ENCODE measurements around the gene KIFC3.
A peak's percentile ranks its signal among the peaks of the same experiment; 100 is the strongest.

The KIFC3 gene

DNA sequence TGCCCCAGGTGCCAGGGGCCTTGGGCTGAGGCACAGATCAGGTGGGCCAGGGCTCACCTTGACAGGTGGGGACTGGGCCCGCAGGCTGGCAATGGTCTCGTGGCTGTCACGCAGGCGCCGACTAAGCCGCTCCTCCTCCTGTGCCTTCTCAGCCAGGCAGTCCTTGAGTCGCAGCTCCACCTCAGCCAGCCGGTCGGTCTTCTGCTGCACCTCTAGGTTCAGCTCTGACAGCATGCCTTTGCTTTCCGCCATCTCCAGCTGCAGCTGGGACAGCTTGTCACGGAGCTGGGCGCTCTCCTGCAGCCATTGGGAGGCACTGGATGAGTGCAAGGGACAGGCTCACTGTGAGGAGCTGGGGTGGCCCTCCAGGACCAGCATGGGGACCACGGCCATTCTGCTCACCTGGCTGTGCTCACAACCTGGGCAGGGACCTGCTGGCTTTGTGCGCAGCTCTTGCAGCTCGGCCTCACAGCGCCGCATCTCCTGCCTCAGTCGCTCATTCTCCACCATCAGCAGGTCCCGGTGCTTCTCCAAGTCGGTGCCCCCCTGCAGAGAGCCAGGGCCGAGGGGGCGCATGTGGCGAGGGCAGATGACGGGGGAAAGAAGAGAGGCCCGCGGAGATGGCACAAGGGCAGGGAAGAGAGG, 31.0 kb downstream of the KIFC3 start:
- DNase-seq (ENCODE audit: insufficient read length, low spot score) (no peak), FAIRE-seq (no peak)

DNA sequence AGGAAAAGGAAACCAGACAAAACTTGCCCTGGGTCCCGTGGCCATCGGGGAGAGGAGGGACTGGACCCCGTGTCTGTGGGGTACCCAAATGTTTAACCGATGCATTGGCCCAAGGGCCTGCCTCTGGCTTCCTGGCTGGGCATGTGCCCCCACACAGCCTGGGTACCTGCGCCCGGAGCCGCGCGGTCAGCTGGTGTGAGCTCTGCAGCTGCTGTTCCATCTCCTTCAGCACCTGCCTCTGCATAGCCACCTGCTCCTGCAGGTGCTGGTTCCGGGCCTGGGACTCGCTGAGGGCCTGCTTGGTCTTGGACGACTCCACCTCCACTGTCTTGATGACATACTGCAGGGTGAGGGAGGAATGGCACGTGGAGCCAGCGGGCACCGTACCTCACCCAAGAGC, 31.9 kb downstream of the KIFC3 start:
- DNase-seq (ENCODE audit: insufficient read length, low spot score), result no peak
- no peak for FAIRE-seq

DNA sequence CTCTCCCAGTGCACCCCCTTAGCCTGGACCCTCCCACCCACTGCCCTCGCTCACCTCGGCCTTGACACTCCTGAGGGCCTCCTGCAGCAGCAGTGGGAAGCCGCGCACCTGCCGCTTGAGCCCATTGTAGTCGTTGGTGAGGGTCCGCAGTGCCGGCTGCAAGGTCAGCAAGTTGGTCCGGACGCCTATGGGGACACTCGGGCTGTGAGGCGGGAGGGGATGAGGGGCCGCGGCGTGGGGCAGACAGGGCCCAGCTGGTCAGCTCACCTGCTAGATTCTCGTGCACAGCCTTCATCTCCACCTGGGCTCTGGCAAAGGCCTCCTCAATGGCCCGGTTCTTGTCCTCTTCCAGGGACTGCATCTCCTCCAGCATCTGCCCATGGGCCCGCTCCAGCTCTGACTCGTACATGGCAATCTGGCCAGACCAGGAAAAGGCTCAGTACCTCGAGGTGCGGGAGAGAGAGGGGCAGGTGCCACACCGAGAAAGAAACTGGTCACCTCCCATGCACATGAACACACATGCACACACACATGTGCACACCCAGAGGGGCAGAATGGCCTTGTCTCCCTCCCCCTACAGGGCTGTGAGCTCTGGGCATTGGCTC, 32.6 kb downstream of the KIFC3 start:
- DNase-seq (ENCODE audit: insufficient read length, low spot score), result no peak
- no peak for FAIRE-seq

DNA sequence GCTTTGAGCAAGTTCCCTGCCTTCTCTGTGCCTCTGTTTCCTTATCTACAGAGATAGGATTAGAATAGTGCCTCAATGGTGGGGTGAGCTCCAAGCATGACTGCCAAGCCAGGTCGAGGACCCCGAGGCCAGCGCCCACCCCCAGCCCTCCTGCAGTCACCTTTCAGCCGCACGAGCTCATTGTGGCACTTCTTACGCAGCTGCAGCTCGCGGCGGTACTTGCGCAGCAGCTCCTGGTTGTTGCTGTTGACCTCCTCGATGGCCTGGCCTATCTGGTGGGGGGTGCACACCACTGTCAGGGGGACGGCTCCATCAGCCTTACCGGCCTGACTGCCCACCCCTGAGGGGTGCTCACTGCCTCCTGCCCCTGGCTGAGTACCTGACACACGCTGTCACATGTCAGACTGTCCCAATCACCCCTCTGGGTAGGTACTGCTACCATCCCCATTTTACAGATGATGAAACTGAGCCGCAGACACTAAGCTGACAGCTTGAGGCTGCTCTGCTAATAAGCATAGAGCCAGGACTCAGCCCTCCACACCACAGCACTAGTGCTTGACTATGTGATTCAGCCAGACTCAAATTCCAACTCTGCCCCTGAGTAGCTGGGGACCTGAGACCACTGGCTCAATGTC, 35.5 kb downstream of the KIFC3 start:
- DNase-seq (ENCODE audit: insufficient read length, low spot score) (no peak), FAIRE-seq (peak; percentile 69)

DNA sequence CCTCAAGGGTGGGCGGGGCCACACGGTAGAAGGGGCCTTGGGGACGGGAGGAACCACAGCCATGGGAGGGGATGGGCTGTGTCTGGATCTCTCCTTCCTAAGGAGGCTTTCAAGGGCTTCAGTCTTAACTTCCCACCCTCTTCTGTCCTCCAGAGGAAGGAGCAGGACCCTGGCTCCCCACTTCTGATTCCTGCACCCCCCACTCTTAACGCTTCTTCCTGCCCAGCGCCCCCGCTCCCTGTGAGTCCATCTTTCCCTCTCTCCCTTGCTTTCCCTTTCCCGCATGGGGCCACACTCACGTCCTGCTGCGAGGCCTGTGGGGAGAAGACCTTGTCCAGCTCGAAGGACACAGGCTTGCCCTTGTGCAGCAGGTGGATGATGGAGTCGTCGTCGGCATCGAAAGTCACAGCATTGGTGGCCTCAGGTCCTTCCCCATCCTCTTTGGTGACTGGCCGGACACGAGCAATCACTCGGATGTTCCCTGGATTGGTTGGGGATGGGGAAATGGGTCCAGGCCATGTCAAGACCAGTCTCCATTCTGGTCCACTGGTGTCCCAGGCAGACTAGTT, 37.0 kb downstream of the KIFC3 start:
- FAIRE-seq (peak; percentile 86), DNase-seq (ENCODE audit: insufficient read length, low spot score) (no peak)

DNA sequence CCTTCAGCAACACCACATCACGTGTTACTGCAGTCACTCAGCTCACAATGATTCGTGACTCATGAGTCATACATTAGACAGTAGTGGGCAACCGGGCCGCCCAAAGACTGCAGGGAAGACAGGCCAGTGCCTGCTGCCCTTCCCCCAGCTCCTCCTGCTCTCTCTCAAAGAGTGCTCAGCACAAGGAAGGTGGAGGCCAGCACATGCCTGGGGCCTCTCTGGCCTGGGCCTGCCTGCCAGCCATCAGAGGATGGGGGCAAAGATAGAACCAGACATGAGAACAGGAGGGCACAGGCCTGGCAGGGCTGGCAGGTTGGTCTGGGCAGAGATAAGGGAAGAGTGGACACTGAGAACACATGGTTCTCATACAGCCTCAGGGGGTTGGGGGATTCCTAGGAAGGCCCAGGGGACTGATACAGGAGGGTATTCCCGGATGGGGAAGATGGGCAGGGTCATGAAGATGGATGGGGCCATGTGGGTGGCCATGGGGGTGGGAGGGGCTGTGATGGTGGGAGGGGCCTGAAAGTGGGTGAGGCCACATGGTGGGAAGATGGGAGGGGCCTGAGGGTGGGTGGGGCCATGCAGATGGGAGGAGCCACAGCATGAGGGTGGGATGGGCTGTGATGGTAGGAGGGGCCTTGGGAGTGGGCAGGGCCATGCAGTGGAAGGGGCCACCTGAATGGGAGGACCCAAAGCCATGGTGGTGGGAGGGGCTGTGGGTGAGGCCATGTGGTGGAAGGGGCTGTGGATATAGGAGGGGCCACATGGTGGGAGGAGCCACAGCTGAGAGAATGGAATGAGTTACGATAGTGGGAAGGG, 37.7 kb downstream of the KIFC3 start:
- DNase-seq (ENCODE audit: insufficient read length, low spot score) (peak; percentile 95), FAIRE-seq (peak; percentile 99)

DNA sequence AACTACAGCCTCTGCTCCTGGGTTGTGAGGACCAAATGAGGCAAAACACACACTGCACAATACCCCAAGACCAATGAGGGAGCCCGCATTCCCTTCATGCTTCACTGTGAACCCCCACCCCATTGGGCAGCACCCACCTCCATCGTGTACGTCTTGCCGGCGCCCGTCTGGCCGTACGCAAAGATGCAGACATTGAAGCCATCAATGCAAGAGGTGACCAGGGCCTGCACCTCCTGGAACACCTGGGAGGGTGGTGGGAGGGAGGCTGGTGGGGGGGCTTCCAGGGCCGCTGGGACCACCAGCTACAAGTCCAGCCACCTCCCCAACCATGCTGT, 38.3 kb downstream of the KIFC3 start:
- no peak for DNase-seq (ENCODE audit: insufficient read length, low spot score)
- FAIRE-seq, result no peak

DNA sequence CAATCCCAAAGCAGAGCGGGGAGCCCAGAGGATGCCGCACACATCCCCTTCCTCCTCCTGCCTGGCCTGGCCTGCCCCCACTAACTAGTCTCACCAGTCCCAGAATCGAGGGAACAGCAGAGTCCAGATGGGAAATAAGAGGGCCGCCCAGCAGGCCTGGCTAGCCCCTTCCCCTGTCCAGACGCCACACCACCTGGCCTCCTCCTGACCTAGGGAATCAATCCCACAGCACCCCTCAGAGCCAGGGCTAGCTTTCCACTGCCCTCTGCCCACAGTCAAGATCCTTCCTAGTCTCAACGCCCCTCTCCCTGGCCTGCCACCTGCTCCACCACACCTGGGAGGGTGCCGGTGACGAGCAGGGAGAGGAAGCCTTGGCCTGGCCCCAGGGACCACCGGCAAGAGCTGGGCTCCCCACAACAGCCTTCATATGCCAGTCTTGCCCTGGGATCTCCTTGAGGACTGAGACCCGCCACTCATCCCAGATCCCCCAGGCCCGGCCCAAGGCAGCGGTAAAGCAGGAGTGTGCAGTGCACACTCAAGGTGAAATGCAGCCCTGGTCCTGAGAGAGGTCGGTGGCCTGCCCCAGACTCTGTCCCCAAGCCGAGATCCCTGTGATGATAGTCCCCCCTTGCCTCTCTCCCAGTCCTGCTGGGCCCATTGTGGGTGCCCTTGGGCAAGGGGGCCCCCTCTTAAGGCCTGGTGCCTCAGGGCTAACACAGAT, 38.8 kb downstream of the KIFC3 start:
- FAIRE-seq (no peak), DNase-seq (ENCODE audit: insufficient read length, low spot score) (no peak)

DNA sequence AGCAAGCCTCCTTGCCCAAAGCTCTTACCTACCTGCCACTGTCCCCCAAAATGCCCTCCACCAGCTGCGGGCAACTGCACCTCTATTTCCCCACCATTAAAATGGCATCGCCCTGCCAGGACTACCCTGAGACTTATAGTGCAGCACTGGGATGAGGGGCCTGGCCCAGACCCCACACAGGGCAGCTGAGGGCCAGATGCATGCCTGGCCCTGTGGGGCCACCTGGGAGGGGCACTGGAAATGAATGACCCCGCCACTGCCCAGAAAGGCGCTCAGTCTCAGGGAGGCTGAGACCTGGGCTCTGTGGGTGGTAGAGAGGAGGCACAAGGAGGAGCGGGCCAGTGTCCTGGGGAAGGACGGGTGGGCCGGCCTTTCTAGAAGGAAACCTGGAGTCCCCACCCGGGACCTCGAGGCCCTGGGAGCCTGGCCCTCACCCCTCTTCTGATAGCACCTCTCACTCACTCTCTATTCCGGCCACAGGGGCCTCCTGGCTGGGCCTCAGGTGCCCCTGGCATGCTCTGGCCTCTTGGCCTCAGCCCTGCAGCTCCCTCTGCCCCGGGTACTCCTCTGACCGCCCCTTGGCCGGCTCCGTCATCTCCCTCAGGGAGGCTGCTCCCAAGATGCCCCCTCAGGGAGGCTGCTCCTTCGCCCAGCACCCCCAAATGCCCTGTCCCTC, 39.8 kb downstream of the KIFC3 start:
- FAIRE-seq (no peak), DNase-seq (ENCODE audit: insufficient read length, low spot score) (no peak)

DNA sequence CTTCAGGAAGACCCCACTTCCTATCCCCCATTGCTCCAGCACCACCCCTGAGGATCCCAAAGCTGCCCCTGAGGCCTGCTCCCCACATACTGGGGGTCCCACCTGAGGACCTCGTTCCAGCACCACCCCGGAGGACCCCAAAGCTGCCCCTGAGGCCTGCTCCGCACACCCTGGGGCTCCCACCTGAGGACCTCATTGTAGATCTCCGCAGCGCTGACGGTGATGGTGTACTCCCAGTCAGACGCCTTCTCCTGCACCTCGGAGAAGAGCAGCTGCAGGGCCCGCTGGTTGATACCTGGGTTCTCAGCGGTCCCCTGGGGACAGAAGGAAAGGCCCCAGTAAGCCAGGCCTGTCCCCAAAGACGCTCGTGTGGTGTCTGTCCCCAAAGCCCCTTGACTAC, 40.3 kb downstream of the KIFC3 start:
- FAIRE-seq, result no peak
- no peak for DNase-seq (ENCODE audit: insufficient read length, low spot score)

DNA sequence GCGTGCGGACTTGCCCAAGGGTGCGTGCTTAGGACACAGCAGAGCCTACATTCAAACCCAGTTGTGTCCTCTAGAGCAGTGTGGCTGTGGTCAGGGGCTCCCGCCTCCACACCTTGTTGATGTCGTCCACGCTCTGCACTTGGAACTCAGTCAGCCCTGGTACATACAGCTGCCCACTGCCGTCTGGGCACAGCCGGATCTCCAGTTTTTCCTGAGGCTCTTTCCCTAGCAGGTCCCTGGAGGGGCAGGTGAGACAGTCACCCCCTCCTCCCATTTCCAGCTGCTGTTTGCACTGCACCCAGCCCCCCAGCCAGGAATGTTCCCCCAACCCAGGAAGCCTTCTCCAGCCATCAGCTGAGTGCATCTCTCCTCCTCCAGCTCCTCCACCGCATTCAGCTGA, 41.0 kb downstream of the KIFC3 start:
- DNase-seq (ENCODE audit: insufficient read length, low spot score), result no peak

DNA sequence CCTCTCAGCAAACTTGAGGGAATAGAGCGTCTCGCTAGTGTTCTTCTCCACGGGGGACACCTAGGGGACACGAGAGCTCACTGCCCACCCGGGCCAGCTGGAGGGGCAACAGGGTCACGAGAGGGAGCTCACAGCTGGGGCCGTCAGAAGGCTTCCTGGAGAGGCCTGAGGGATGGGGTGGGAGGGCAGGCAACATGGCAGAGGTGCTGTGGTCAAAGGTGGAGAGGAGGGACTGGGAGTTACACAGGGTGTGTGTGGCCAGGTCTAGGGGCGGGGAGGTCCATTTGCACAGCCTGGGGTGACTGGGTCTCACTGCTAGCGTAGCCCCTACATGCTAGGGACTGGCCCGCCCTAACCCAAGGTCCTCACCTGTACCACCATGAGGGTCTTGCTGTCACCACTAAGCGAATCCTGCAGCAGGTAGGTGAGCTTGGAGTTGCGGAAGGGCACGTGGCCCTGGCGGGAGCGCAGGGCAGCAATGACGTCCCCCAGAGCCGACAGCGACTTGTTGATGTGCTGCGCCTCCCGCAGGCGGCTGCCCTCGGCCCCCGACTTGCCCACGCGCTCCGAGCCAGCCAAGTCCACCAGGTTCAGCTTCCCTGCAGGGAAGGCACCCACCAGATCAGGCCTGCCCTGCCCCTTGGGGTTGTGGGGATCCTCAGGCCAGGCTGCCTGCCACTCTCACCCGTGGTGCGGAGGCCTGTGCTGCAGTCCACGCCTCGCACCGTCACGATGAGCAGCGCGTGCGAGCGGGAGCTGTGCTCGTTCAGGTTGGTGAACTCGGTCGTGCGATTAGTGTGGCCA, 41.7 kb downstream of the KIFC3 start:
- FAIRE-seq (peak; percentile 55), DNase-seq (ENCODE audit: insufficient read length, low spot score) (no peak)

More for the DNA sequence above, 41.0 kb downstream of the KIFC3 start:
- FAIRE-seq, result no peak

DNA sequence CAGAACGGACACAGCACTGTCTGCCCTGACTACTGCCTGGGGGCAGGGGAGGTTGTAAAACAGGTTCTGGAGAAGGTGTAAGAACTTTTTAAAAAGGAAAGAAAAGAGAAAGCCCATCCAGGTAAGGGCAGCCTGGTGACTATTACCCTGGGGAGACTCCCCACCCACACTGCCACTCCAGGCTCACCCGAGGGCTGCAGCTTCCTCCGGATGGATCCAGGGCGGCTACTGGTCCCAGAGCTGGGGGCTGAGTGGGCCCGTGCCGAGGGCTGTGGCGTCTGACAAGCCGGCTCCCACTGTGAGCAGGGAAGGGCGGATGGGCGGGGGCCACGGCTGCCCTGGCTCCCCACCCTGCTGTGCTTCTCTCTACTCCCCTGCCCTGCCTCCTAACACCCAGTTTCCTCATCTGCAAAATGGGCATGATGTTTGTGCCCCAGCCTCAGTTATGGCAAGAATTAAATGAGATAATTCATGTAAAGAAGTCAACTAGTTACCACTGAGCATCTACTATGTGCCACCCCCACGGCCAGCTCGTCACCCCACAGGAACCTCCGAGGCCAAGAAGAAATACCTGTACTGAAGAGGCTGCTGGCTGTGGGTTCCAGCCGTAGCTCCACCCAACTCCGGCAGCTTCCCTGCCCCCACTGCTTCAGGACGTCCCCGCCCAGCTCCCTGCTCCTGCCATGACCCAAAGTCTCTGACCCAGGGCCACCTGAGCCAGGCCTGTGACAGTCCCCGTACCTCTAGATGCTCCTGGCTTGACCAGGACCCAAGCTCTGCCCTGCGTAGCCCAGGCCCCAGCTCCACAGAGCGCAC, 42.5 kb downstream of the KIFC3 start:
- FAIRE-seq, result no peak
- no peak for DNase-seq (ENCODE audit: insufficient read length, low spot score)

DNA sequence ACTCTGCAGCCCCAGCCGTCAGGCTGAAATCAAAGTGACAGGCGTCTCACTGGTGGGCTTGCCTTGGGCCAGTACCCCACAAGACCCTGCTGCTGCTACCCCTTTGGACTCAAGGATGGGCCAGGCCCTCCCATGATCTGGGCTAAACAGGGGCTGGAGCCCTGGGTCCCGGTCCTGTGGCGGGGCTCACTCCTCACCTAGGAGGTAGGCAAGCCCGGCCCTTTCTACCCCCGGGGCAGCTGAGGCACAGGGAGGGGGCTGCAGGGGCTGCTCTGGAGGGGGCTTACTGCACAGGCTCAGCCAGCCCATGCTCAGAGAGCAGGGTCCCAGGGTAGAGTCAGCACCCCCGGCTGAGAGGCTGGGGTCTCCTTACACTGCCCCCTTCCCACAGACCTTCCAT, 43.2 kb downstream of the KIFC3 start:
- no peak for DNase-seq (ENCODE audit: insufficient read length, low spot score)
- FAIRE-seq, result no peak

DNA sequence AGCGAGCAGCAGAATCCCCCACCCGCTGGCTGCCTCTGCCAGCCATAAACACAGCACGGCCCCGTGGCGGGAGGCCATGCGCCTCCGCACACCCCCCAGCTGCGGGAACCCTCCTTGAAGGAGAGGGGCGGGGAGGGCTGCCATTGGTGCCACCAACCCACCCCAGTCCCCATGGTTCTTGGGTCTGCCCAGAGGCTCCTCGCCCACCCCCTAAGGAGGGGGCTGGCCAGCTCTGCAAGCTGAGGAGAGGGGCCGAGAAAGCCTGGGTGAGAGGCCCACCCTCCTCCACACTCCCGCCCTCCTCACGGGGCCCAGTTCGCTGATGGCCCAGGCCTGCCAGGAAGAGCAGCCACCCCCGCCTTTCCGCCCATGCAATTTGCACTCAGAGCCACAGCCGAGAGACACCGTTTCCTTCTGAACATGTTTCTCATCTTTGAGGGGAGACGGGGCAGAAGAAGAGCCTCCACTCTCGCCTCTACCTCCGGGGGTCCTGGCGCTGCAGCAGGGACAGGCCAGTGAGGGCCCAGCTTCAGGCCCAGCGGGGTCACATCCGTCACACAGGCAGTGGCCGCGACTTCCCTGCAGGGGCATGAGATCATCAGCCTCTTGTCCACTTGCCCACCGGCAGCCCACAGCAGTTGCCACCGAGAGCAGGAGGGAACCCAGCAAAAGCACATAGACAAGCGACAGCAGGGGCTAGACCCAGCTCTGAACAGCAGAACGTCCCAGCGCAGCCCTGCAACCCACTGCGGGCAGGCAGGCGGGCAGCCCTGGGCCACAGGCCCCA, 43.8 kb downstream of the KIFC3 start:
- FAIRE-seq, result no peak
- DNase-seq (ENCODE audit: insufficient read length, low spot score), result no peak

DNA sequence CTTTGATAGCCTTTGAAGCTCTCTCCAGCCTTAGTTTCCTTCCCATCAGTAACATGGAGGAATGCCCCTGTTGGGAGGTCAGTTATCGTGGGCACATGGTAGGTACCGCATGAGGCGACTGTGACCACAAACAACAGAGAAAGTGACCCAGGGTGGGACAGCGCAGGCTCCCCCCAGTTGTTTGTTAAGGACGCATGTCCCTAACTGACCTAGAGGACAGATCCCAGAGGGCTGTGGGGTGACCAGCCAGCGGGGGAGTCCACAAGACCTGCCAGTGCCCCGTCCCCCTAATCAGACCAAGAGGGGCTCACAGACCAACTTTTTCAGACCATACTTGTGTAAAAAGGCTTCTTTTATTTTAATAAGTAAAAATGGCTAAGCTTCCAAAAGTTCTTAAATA, 44.4 kb downstream of the KIFC3 start:
- FAIRE-seq (no peak), DNase-seq (ENCODE audit: insufficient read length, low spot score) (no peak)

DNA sequence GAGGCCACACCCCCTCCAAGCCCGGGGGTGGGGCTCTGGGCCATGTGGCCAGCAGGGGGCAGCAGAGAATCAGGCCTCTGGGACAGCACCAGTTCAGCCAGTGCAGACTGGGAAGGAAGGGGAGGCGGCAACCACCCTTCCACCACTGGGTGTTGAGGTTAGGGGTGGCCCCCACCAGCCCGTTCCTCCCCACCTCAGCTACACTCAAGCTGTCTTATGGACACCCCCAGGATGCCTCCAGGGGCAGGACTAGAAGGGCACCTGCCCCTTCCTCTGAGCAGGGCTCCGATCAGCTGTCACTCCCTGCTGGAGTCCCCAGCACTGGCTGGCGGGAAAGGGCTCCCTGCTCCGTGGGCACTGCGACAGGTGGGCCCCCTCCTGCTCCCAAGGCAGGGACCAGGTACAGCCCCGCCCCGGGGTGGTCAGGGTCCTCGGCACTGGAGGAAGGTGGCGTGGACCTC, 44.9 kb downstream of the KIFC3 start:
- FAIRE-seq, result peak; percentile 85
- DNase-seq (ENCODE audit: insufficient read length, low spot score), result peak; percentile 96

All from HTR-8/SVneo (cell line).